Measurements from ENCODE around the gene PRRT3.

PRRT3 gene

DNA sequence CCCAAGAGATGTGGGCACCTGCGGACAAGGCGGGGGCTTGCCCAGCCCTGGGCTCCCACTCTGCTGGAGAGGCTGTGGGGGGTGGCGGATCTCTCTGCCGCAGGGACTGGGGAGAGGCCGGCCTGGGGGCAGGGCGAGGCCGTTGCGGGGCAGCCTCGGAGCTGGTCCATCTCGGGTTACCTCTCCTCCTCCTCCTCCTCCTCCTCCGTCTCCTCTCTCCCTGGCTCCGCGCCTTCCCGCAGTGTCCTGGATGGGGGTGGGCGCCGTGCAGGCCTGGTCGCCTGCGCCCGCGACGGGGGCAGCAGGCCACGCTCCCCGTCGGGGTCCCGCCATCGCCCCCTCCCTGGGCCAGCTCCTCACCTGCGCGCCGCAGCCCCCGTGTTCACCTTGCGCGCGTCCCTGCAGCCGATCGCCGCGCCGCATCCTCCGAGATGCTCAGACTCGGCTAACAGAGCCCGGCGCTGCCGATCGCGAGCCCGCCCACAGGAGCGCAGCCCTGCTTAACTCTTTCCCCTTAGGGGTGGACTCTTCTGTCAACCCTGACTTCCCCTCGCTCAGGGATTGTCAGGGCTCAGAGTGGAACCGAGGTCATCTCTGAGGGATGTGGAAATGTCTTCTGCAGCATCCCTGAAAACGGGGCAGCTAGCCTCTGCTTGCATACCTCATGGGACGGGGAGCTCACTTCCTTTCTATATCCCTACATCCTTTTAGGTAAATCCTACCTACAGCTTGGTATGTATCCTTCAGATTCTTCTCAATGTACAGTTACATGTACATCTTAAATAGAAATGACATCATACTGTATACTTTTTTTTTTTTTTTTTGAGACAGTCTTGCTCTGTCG is at the start of gene PRRT3:
PRRT3 (minus strand) TSS at position 447 of the 844 bp plus-strand sequence. CDS start 2,293 bp downstream, outside the sequence.
- FAIRE-seq: no peak
- DNase-seq (ENCODE audit: insufficient read length, low spot score): no peak
- TF ChIP-seq CTCF (IDR thresholded peaks at IDR 0.05; ENCODE audit: insufficient read depth, missing control alignments): no peak

DNA sequence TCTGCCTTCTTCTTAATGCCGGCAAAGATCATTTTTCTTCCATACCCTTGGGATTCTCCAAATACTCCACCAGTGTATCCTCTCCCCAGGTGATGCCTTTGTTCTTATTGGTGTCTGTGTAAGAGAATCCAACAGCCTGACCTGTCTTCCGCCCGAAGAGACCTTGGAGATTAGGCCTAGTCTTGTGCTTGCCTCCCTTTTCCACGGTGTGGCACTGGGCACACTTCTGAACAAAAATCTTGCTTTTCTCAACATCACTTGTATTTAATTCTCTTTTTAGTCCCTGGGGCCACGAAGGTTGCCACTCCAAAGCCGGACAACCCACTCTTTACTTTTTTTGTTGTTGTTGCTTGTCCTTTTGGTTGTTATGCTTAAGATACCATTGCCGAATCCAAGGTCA is 48.5 kb upstream of the PRRT3 start:
- no peak for TF ChIP-seq CTCF (IDR thresholded peaks at IDR 0.05; ENCODE audit: insufficient read depth, missing control alignments)
- DNase-seq (ENCODE audit: insufficient read length, low spot score) (no peak), FAIRE-seq (no peak)

- DNase-seq (ENCODE audit: insufficient read length, low spot score): no peak
- FAIRE-seq: no peak
- TF ChIP-seq CTCF (IDR thresholded peaks at IDR 0.05; ENCODE audit: insufficient read depth, missing control alignments): no peak
Measured at GRCh38 chr3:9994086-9994844, 42.1 kb upstream of the PRRT3 start.

GRCh38 chr3:9986230-9986725 is 34.1 kb upstream of the PRRT3 start:
- no peak for FAIRE-seq
- no peak for DNase-seq (ENCODE audit: insufficient read length, low spot score)
- no peak for TF ChIP-seq CTCF (IDR thresholded peaks at IDR 0.05; ENCODE audit: insufficient read depth, missing control alignments)

- DNase-seq (ENCODE audit: insufficient read length, low spot score): no peak
- no peak for FAIRE-seq
Measured at GRCh38 chr3:9980251-9980650, 28.0 kb upstream of the PRRT3 start.

DNA sequence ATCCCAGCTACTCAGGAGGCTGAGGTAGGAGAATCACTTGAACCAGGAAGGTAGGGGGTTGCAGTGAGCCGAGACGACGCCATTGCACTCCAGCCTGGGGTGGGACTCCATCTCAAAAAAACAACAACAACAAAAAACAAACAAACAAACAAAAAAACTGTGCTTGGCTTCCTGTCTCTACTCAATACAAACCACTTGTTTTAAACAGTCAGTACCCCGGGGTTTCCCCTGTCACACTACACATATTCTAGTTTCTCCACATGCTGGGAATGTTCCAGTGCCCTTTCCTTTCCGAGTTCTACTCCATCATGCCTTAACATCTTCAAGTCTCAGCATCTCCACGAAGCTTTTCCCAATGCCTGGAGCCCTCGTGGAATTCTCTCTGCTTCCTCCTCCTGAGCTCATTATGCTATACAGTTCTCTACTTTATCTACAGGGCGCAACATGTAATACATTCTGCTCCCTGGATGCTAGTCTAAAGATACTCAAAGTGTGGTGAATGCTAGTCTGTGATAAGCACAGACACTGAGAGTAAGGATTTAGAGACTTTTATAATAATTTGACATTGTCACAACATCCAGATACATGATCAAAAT is 26.6 kb upstream of the PRRT3 start:
- no peak for TF ChIP-seq CTCF (IDR thresholded peaks at IDR 0.05; ENCODE audit: insufficient read depth, missing control alignments)

More at GRCh38 chr3:9980251-9980650, 28.0 kb upstream of the PRRT3 start:
- no peak for TF ChIP-seq CTCF (IDR thresholded peaks at IDR 0.05; ENCODE audit: insufficient read depth, missing control alignments)

More for the DNA sequence above, 26.6 kb upstream of the PRRT3 start:
- DNase-seq (ENCODE audit: insufficient read length, low spot score) (no peak), FAIRE-seq (no peak)
